Choroid plexus epithelial cell (primary cell): ENCODE data around the gene SLC29A4.
A peak's percentile ranks its signal among the peaks of the same experiment; 100 is the strongest.

Source experiments
- DNase-seq: peaks from one replicate; pipeline ENCODE4 v3.0.0-alpha.2; 2010; ENCODE audit warnings: low read depth
- H3K4me3 ChIP-seq: 2 replicates; pipeline ENCODE4 v1.5.1; 2011; ENCODE audit warnings: low read depth, mild to moderate bottlenecking, control low read depth, low read length, moderate library complexity
- CTCF ChIP-seq: conservative IDR thresholded peaks from 2 replicates; pipeline ENCODE4 v1.5.1; 2011; ENCODE audit warnings: low read depth, mild to moderate bottlenecking, control low read depth, inconsistent platforms, low read length, moderate library complexity

The SLC29A4 gene

GRCh38 chr7:5349437-5350173, 66.9 kb downstream of the SLC29A4 start:
- TF ChIP-seq CTCF, result no peak
- no peak for DNase-seq
- H3K4me3 ChIP-seq, result no peak overlapping the region

- no peak for TF ChIP-seq CTCF
- DNase-seq, result no peak
- no peak overlapping the region for H3K4me3 ChIP-seq
Measured at GRCh38 chr7:5350174-5350463, 67.4 kb downstream of the SLC29A4 start.

- H3K4me3 ChIP-seq, result no peak overlapping the region
- DNase-seq, result no peak
- TF ChIP-seq CTCF, result no peak
Measured at GRCh38 chr7:5350600-5351385, 68.0 kb downstream of the SLC29A4 start.

- H3K4me3 ChIP-seq, result no peak overlapping the region
- no peak for TF ChIP-seq CTCF
Measured at GRCh38 chr7:5351507-5352265, 68.9 kb downstream of the SLC29A4 start.

GRCh38 chr7:5352440-5353010, 69.8 kb downstream of the SLC29A4 start:
- DNase-seq, result no peak
- no peak overlapping the region for H3K4me3 ChIP-seq
- no peak for TF ChIP-seq CTCF

More at GRCh38 chr7:5351507-5352265, 68.9 kb downstream of the SLC29A4 start:
- DNase-seq, result no peak

GRCh38 chr7:5354460-5355232, 71.9 kb downstream of the SLC29A4 start:
- H3K4me3 ChIP-seq, result no peak overlapping the region
- TF ChIP-seq CTCF, result no peak
- peak; percentile 27 for DNase-seq
